ENCODE results near the gene LRRC8B. TPM values are rescaled to one million over a fixed set of nuclear protein-coding genes. Genes with fewer than 3 reads are reported as not detected.

The LRRC8B gene
- total RNA-seq, 2 donors from 2014 or later, result 39.2 to 39.4 TPM

GRCh38 chr1:89615676-89616598 is 91.3 kb downstream of the LRRC8B start:
- no peak overlapping the region for H3K4me3 Mint-ChIP-seq
- Histone ChIP-seq H3K27me3 (ENCODE audit: control insufficient read depth, insufficient read depth, low read length, poor library complexity, severe bottlenecking) (no peaks in the 10 kb centered on the region), H3K27ac (ENCODE audit: low read depth, low read length) (no peak overlapping the region), H3K9me3 (ENCODE audit: control insufficient read depth, low read length) (peaks cover 20% of the 10 kb centered on the region), H3K4me3 (ENCODE audit: low read length) (no peak overlapping the region), H3K4me1 (ENCODE audit: control insufficient read depth, insufficient read depth, low read length) (no peaks in the 10 kb centered on the region), H3K36me3 (ENCODE audit: control insufficient read depth, insufficient read depth, low read length) (no peaks in the 10 kb centered on the region), H3K9ac (ENCODE audit: extremely low read depth, low read length, poor library complexity, severe bottlenecking) (no peak overlapping the region)
- H3K9me3 Mint-ChIP-seq, result peaks cover 8% of the 10 kb centered on the region
- H3K4me1 Mint-ChIP-seq, result no peaks in the 10 kb centered on the region
- no peak overlapping the region for H3K27ac Mint-ChIP-seq
- WGBS, 2 experiments (ENCODE audit: insufficient coverage in 1 of 2, insufficient read length in 1 of 2), result 91 to 97% methylated on average over 3 of the region's 3 CpGs
- TF ChIP-seq, protein P1, sequence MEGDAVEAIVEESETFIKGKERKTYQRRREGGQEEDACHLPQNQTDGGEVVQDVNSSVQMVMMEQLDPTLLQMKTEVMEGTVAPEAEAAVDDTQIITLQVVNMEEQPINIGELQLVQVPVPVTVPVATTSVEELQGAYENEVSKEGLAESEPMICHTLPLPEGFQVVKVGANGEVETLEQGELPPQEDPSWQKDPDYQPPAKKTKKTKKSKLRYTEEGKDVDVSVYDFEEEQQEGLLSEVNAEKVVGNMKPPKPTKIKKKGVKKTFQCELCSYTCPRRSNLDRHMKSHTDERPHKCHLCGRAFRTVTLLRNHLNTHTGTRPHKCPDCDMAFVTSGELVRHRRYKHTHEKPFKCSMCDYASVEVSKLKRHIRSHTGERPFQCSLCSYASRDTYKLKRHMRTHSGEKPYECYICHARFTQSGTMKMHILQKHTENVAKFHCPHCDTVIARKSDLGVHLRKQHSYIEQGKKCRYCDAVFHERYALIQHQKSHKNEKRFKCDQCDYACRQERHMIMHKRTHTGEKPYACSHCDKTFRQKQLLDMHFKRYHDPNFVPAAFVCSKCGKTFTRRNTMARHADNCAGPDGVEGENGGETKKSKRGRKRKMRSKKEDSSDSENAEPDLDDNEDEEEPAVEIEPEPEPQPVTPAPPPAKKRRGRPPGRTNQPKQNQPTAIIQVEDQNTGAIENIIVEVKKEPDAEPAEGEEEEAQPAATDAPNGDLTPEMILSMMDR (conservative IDR thresholded peaks at IDR 0.05), result peak; percentile 75
- no peaks in the 10 kb centered on the region for H3K27me3 Mint-ChIP-seq (ENCODE audit: insufficient read depth)
- DNase-seq, result peak; percentile 66
- peaks cover 7% of the 10 kb centered on the region for H3K36me3 Mint-ChIP-seq (ENCODE audit: low read depth)

DNA sequence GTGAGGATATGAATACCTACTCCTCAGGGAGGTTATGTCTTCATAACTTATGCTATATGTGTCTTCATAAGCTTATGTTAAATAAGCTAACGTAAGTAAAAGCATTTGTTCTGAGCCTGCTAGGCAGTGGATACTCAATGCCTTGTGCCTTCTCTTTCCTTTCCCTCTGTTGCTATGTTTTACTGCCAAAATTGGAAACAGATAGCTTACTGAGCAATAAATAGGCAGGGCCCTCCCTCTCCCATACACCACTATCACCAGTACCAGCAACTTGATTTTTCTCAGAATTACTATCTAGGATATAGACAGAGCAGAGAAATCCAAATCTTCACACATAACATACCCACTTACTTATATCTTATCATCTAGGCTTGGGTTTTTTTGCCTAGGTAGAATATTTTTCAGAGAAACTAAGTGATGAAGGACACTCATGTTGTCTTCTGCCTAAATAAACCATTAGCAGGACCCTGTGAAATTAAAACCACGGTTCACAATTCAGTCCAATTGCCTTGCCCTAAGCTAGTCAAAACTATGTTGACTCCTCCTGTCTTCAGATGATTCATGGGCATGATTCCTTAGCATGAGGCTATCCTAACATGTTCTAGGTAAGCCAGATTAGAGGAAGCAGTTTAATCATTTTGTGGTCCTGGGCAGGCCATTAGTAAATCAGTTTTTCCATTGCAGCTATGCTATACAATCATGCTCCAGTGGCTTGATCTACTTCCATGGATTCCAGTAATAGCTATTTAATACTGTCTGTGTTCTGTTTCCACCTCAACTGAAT is 92.4 kb downstream of the LRRC8B start:
- Mint-ChIP-seq H3K4me1 (no peaks in the 10 kb centered on the region), H3K36me3 (ENCODE audit: low read depth) (peaks cover 7% of the 10 kb centered on the region), H3K27ac (no peak overlapping the region), H3K9me3 (peaks cover 8% of the 10 kb centered on the region), H3K4me3 (no peak overlapping the region), H3K27me3 (ENCODE audit: insufficient read depth) (no peaks in the 10 kb centered on the region)
- Histone ChIP-seq H3K9me3 (ENCODE audit: control insufficient read depth, low read length) (peaks cover 20% of the 10 kb centered on the region), H3K4me1 (ENCODE audit: control insufficient read depth, insufficient read depth, low read length) (no peaks in the 10 kb centered on the region), H3K4me3 (ENCODE audit: low read length) (no peak overlapping the region), H3K27ac (ENCODE audit: low read depth, low read length) (no peak overlapping the region), H3K36me3 (ENCODE audit: control insufficient read depth, insufficient read depth, low read length) (no peaks in the 10 kb centered on the region), H3K27me3 (ENCODE audit: control insufficient read depth, insufficient read depth, low read length, poor library complexity, severe bottlenecking) (no peaks in the 10 kb centered on the region), H3K9ac (ENCODE audit: extremely low read depth, low read length, poor library complexity, severe bottlenecking) (no peak overlapping the region)
- no peak for DNase-seq
- WGBS, 2 experiments (ENCODE audit: insufficient coverage in 1 of 2, insufficient read length in 1 of 2), result 84 to 100% methylated on average over 1 to 2 of the region's 2 CpGs
- TF ChIP-seq, protein P1 (conservative IDR thresholded peaks at IDR 0.05), result no peak

GRCh38 chr1:89620664-89621063 is 96.0 kb downstream of the LRRC8B start:
- H3K27me3 ChIP-seq (ENCODE audit: control insufficient read depth, insufficient read depth, low read length, poor library complexity, severe bottlenecking), result no peaks in the 10 kb centered on the region
- Mint-ChIP-seq H3K4me3 (no peak overlapping the region), H3K27me3 (ENCODE audit: insufficient read depth) (no peaks in the 10 kb centered on the region), H3K27ac (no peak overlapping the region), H3K9me3 (peaks cover 8% of the 10 kb centered on the region), H3K4me1 (no peaks in the 10 kb centered on the region), H3K36me3 (ENCODE audit: low read depth) (peaks cover 7% of the 10 kb centered on the region)
- no peak overlapping the region for H3K9ac ChIP-seq (ENCODE audit: extremely low read depth, low read length, poor library complexity, severe bottlenecking)
- H3K9me3 ChIP-seq (ENCODE audit: control insufficient read depth, low read length), result peaks cover 20% of the 10 kb centered on the region
- no peaks in the 10 kb centered on the region for H3K36me3 ChIP-seq (ENCODE audit: control insufficient read depth, insufficient read depth, low read length)
- H3K4me1 ChIP-seq (ENCODE audit: control insufficient read depth, insufficient read depth, low read length), result no peaks in the 10 kb centered on the region
- TF ChIP-seq, protein P1 (conservative IDR thresholded peaks at IDR 0.05), result no peak
- no peak overlapping the region for H3K27ac ChIP-seq (ENCODE audit: low read depth, low read length)
- 92 to 94% methylated on average over 2 to 3 of the region's 3 CpGs for WGBS, 2 experiments (ENCODE audit: insufficient coverage in 1 of 2, insufficient read length in 1 of 2)
- no peak overlapping the region for H3K4me3 ChIP-seq (ENCODE audit: low read length)
- no peak for DNase-seq
